Type B pancreatic cell (in vitro differentiated cells): Measurements from ENCODE around the gene TNF. TPM values are rescaled to one million over a fixed set of nuclear protein-coding genes. Genes with fewer than 3 reads are reported as not detected.

Experiments
- DNase-seq: peaks from one replicate; pipeline ENCODE4 v3.0.0; 2021; ENCODE audit warnings: mixed read lengths; ENCODE audit not compliant: unreplicated experiment; ENCODE audit errors: extremely low spot score
- H3K27ac Mint-ChIP-seq: 2 replicates; pipeline ENCODE4 v1.8.0; 2021; ENCODE audit warnings: mild to moderate bottlenecking, mixed read lengths
- H3K27me3 Mint-ChIP-seq: 2 replicates; pipeline ENCODE4 v1.8.0; 2021; ENCODE audit warnings: mixed read lengths
- H3K36me3 Mint-ChIP-seq: 2 replicates; pipeline ENCODE4 v1.8.0; 2021; ENCODE audit warnings: mixed read lengths
- H3K4me1 Mint-ChIP-seq: one replicate; pipeline ENCODE4 v1.8.0; 2021; ENCODE audit warnings: mixed read lengths; ENCODE audit not compliant: unreplicated experiment
- H3K4me3 Mint-ChIP-seq: 2 replicates; pipeline ENCODE4 v1.8.0; 2021; ENCODE audit warnings: mild to moderate bottlenecking, mixed read lengths
- H3K9me3 Mint-ChIP-seq: 2 replicates; pipeline ENCODE4 v1.8.0; 2021; ENCODE audit warnings: mixed read lengths
- long read RNA-seq: library from polyadenylated mRNA; unstranded; transcript quantifications from one replicate; pipeline ENCODE4 v2.0.0, GENCODE V29; 2020
- total RNA-seq: library from RNA; stranded (reverse); gene quantifications from 2 replicates; pipeline ENCODE4 v1.2.1, GENCODE V29; 2021; ENCODE audit warnings: low replicate concordance
- TF ChIP-seq, protein P1 (sequence below): fragments of 200-600 bp; sonication (generic); conservative IDR thresholded peaks from 2 replicates; pipeline ENCODE4 v1.5.0; 2021; ENCODE audit warnings: antibody characterized with exemption, mild to moderate bottlenecking

The TNF gene
- not detected in 2 replicates for total RNA-seq
- long read RNA-seq: 0 reads

DNA sequence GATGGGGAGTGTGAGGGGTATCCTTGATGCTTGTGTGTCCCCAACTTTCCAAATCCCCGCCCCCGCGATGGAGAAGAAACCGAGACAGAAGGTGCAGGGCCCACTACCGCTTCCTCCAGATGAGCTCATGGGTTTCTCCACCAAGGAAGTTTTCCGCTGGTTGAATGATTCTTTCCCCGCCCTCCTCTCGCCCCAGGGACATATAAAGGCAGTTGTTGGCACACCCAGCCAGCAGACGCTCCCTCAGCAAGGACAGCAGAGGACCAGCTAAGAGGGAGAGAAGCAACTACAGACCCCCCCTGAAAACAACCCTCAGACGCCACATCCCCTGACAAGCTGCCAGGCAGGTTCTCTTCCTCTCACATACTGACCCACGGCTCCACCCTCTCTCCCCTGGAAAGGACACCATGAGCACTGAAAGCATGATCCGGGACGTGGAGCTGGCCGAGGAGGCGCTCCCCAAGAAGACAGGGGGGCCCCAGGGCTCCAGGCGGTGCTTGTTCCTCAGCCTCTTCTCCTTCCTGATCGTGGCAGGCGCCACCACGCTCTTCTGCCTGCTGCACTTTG, at the start of gene TNF:
Gene TNF (plus strand): TSS at position 231 of the 567 bp plus-strand sequence. CDS start 177 bp downstream, at position 408.
- peaks cover 26% of the 10 kb centered on the region for H3K27me3 Mint-ChIP-seq
- TF ChIP-seq, protein P1, sequence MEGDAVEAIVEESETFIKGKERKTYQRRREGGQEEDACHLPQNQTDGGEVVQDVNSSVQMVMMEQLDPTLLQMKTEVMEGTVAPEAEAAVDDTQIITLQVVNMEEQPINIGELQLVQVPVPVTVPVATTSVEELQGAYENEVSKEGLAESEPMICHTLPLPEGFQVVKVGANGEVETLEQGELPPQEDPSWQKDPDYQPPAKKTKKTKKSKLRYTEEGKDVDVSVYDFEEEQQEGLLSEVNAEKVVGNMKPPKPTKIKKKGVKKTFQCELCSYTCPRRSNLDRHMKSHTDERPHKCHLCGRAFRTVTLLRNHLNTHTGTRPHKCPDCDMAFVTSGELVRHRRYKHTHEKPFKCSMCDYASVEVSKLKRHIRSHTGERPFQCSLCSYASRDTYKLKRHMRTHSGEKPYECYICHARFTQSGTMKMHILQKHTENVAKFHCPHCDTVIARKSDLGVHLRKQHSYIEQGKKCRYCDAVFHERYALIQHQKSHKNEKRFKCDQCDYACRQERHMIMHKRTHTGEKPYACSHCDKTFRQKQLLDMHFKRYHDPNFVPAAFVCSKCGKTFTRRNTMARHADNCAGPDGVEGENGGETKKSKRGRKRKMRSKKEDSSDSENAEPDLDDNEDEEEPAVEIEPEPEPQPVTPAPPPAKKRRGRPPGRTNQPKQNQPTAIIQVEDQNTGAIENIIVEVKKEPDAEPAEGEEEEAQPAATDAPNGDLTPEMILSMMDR: no peak
- H3K4me3 Mint-ChIP-seq: peak within 1 kb of the TSS; percentile 4
- H3K36me3 Mint-ChIP-seq: no peaks in the 10 kb centered on the region
- DNase-seq: no peak
- no peaks in the 10 kb centered on the region for H3K9me3 Mint-ChIP-seq
- peaks cover 1% of the 10 kb centered on the region for H3K4me1 Mint-ChIP-seq
- no peak within 1 kb of the TSS for H3K27ac Mint-ChIP-seq

DNA sequence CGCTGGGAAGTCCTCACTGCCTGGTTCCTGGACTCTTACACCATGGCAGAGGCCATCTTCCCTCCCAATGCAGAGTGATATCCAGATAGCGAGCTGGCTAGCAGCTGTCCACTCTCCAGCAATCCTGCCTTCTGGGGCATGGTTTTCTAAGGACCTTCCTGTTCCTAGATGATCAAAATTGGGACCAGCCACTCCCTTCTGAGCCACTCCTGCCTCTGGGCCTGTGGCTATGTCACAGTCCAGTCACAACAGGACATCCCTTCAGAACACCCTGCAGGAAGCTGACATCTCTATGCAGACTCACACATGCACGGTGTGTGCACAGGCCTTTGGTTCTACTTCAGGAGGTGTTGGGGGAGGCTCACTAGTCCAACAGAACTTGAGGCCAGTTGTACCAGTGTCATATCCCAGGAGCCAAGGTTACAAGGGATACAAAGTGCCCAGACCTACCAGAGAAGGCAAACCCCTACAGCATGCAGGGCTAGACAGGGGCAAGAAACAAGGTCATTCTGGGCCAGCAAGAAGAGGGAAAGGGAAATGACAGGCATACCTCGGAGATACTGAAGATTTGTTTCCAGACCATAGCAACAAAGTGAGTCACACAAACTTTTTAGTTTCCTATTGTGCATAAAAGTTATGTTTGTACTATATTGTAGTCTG, 49.3 kb upstream of the TNF start:
- peaks cover 13% of the 10 kb centered on the region for H3K27me3 Mint-ChIP-seq
- H3K27ac Mint-ChIP-seq: no peak overlapping the region
- H3K36me3 Mint-ChIP-seq: peaks cover 20% of the 10 kb centered on the region
- no peak for DNase-seq
- TF ChIP-seq, protein P1: no peak
- no peaks in the 10 kb centered on the region for H3K4me1 Mint-ChIP-seq
- no peak overlapping the region for H3K4me3 Mint-ChIP-seq
- H3K9me3 Mint-ChIP-seq: no peaks in the 10 kb centered on the region

DNA sequence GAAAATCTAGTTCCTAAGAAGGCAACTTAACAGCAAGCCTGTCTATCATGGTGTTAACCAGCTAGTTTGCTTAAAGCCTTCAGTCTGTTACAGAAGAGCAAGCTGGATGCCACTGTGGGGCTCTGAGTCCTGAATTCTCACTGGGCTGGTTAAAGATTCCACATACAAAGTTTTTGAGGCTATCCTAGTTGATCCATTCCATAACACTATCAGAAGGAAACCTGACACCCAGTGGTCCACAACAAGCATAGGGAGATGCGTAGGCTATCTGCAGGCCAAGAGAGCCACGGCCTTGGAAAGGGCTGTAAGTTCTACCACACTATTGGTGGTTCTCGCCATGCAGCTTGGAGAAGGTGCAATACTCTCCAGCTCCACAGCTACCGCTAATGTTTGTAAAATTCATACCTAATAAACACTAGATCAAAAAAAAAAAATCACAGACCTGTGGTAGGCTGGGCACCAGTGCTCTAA, 47.0 kb upstream of the TNF start:
- TF ChIP-seq, protein P1: no peak
- no peak for DNase-seq
- Mint-ChIP-seq H3K4me3 (no peak overlapping the region), H3K4me1 (peaks cover 4% of the 10 kb centered on the region), H3K27ac (peak overlapping the region; percentile 70), H3K27me3 (no peaks in the 10 kb centered on the region), H3K36me3 (peaks cover 33% of the 10 kb centered on the region), H3K9me3 (no peaks in the 10 kb centered on the region)

DNA sequence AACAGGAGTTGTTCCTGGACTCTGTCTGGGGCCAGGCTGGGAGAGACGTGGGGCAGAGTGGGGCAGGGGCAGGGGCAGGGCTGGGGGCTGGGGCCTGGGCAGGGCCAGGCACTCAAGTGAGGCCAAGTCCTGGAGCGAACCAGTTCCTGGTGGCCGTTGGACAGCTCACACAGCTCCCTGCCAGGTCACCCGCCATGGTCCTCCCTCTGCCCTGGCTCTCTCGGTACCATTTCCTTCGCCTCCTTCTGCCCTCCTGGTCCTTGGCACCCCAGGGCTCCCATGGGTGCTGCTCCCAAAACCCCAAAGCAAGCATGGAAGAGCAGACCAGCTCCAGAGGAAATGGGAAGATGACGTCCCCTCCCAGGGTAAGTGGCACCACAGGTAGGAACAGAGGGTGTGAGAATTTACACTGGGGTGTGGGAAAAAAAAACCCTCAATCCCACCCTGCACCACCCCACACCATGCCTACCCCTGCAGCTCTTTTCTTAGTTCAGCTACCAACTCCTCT, 46.5 kb upstream of the TNF start, which contains the start of gene MCCD1:
Gene MCCD1 (plus strand): TSS at position 142 of the 508 bp plus-strand sequence. CDS start 53 bp downstream, at position 195.
- DNase-seq: no peak
- H3K27ac Mint-ChIP-seq: peak within 1 kb of the TSS; percentile 70
- H3K9me3 Mint-ChIP-seq: no peaks in the 10 kb centered on the region
- peaks cover 36% of the 10 kb centered on the region for H3K36me3 Mint-ChIP-seq
- H3K27me3 Mint-ChIP-seq: no peaks in the 10 kb centered on the region
- TF ChIP-seq, protein P1: no peak
- peaks cover 4% of the 10 kb centered on the region for H3K4me1 Mint-ChIP-seq
- H3K4me3 Mint-ChIP-seq: no peak within 1 kb of the TSS

DNA sequence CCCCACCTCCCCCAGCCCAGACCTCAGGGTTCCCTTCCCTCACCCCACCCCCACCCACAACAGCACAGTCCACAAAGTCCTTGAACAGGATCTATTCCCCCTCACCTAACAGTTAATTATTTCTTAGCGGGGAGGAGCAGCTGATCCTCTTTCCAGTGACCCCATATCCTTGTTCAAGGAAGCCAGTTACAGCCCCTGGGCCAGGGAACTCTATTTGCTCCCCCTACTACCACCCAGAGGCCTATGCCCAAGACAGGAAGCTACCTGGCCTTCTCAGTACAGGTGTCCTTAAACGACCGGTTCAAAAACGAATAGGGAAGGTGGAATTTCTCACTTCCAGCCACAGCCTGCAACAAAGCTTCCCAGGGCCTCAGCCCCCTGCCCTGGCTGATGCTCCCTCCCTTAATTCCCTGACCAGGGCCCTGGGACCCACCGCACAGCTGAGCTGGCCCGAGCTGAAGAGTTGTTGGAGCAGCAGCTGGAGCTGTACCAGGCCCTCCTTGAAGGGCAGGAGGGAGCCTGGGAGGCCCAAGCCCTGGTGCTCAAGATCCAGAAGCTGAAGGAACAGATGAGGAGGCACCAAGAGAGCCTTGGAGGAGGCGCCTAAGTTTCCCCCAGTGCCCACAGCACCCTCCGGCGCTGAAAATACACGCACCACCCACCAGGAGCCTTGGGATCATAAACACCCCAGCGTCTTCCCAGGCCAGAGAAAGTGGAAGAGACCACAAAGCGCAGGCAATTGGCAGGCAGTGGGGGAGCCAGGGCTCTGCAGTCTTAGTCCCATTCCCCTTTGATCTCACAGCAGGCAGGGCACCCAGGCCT, 45.8 kb upstream of the TNF start:
- Mint-ChIP-seq H3K4me1 (peaks cover 4% of the 10 kb centered on the region), H3K4me3 (no peak overlapping the region), H3K27me3 (no peaks in the 10 kb centered on the region), H3K9me3 (no peaks in the 10 kb centered on the region), H3K36me3 (peaks cover 36% of the 10 kb centered on the region), H3K27ac (no peak overlapping the region)
- TF ChIP-seq, protein P1: no peak
- DNase-seq: no peak
